Activated T-cell treated with anti-CD3 and anti-CD28 coated beads for 48 hours (primary cell): ENCODE results near the gene TSPAN9.

Source experiments
- DNase-seq: peaks from one replicate; pipeline ENCODE4 v3.0.0-alpha.2; 2020; ENCODE audit warnings: low read depth

TSPAN9 gene

DNA sequence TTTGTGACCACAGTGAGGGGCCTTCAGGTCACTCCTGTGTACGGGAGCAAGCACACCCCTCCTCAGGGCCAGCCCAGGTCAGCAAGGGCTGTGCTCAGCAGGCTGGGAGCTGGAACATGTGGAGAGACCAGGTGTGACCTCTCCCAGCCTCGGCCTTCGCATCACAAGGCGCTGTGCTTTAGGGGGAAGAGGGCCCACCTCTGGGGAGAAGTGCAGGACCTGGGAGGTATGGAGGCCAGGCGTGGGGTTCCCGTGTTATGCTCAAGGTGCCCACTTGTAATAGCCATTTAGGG lies 219.2 kb downstream of the TSPAN9 start:
- DNase-seq: no peak

GRCh38 chr12:3298603-3299002 lies 221.4 kb downstream of the TSPAN9 start:
- no peak for DNase-seq

DNA sequence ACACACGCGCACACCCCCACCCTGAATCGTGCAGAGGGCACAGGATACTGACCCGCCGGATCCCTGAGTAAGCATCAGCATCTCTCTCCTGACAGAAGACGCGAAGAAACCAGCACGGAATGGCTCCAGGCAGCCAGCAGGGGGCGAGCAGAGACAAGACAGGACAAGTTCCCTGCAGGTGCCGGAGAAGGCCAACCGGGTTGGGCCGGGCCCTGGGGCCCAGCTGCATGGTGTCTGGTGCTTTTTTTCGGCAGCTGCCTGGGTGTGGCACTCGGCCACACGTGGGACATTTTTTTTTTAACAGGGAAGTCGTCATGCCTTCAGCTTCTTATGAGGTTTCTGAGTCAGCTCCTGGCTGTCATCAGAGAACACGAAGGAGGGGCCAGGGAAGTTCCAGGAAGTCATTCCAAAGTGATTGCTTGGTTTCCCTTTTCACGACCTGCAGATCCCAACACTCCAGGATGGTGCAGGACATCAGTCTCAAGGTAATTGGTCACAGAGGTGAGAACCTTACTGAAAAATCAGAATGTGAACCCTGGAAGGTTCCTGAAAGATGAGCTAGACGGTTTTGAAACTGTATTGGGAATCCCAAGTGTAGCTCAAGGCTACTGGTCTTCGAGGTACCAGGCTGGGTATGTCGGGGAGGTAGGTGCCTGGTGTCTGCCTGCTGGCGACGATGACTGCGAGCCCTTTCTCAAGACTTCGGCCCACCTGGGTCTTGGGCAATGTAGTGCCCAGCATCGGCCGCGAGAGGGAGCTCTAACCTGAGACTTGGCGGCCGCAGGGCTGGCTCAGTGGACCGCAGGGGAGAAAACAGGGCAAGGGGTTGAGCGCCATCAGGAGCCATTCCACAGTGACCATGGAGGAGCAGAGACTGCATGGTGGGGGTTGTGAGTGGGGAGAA lies 223.0 kb downstream of the TSPAN9 start:
- peak; percentile 73 for DNase-seq

GRCh38 chr12:3300833-3301401 lies 223.7 kb downstream of the TSPAN9 start:
- no peak for DNase-seq

DNA sequence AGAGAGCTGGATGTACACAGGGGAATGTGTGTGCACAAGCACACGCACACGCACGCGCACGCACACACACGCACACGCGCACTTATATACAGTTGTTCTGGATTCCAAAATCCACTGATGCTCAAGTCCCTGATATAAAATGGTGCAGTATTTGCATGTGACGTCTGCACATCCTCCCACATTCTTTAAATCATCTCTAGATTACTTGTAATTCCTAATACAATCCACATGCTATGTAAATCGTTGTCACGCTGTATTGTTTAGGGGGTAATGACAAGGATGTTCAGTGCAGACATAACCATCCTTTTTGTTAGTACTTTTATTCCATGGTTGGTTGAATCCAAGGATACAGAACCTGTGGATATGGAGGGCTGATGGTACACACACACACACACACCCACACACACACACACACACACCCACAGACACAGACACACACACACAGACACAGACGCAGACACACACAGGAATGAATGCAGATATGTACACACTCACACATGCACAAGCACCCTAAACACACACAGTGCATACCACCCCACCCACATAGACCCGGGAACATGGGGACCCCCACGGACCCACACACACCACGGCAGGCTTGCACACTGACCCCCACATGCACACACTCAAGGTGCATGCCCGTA lies 225.3 kb downstream of the TSPAN9 start:
- no peak for DNase-seq

DNA sequence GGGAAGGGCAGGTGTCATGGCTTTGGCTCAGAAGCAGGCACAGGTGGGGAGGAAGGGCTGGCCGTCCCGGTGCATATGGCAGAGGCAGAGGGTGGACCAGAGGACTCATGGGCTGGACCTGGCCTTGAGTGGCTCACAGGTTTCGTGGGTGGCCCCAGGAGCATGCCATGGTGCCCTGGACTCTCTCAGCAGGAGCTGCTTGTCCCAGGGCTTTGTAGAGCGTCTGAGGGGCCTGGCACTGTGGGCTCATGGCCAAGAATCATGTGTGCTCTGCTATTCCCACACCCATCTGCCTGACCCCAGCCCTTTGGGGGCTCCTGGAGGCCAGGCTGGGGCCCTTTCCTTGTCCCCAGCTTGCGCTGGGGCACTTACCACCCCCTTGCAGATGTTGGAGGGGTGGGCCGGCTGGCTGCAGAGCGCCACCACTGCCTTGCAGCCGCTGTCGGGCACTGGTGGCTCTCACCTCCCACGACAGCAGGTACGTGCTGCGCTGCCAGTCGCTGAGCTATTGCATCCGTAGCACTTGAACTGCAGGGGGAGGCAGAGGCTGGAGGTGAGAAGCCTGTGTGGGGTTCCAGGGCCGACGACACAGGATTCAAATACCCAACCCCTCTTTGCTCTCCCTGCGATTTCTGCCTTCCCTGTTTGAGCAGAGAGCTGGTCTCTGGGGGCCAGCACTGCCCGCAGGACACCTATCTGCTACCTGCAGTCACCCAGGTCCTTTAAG lies 226.4 kb downstream of the TSPAN9 start:
- DNase-seq: no peak

DNA sequence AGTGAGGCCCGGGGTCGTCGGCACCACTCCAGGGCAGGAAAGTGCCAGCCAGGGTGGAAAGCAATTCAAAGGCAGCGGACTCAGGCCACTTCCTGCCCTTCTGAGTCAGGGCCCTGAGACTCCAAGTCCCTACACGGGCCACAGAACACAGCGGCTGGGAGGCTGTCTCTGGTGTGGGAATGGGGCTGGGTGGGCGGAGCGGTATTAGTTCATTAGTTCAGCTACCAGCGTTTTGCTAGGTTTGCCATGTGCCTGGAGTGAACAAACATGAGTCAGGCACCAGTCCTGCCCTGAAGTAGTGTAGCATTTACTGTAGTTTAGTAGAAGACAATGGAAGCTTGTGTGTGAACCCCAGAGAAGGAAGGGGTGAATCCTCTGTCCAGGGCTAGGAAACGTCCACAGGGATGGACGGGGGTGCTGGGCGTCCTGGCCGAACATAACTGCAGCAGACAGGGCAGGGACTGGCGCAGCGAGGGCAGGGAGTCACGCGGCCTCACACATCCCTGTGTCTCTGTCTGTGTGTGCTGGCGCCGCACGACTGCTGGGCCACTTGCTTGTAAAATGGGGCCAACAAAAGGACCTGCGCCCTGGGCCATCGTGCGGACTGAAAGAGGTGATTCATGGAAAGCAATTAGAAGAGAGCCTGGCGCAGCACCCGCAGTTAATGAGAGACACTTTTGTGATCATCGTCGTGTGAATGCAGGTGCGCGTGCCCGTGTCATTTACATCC lies 227.4 kb downstream of the TSPAN9 start:
- DNase-seq: no peak

GRCh38 chr12:3305464-3305863 lies 228.3 kb downstream of the TSPAN9 start:
- no peak for DNase-seq

- no peak for DNase-seq
These were observed 228.9 kb downstream of the TSPAN9 start for GRCh38 chr12:3305904-3306619.

DNA sequence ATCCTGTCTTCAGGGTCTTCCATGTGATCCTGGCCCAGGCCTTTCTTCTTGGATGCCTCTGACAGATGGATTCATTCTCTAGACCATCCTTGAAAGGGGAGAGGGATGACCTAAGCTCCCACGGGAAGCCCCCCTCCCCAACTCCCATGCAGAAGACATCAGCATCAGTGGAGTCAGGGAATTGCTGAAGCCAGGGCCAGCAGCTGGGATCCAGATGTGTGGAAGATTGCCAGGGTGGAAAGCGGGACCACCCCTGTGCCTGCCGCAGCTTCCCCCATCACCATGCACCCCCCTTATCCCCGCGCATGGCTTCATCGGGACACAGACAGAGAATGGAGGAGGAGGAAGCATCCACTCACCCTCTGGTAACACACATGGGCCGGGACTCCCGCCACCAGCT lies 230.2 kb downstream of the TSPAN9 start:
- DNase-seq: no peak

DNA sequence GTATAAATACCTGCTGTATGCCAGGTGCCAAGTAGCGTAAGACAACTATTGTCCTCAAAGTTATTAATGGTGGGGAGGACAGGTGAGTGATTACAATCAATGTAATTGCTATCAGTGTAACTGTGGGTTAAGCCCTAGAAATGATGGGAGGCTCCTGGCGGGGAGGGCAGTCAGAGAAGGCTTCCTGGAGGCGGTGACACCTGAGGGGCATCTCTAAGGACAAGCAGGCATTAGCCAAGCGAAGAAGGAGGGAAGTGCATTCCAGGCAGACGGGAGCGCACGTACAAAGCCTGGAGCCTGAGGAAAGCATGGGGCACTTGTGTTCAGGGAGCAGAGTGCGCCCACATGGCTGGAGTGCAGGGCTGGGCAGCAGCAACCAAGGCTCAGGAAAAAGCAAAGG lies 230.9 kb downstream of the TSPAN9 start:
- no peak for DNase-seq

GRCh38 chr12:3308609-3309008 lies 231.4 kb downstream of the TSPAN9 start:
- DNase-seq: no peak

DNA sequence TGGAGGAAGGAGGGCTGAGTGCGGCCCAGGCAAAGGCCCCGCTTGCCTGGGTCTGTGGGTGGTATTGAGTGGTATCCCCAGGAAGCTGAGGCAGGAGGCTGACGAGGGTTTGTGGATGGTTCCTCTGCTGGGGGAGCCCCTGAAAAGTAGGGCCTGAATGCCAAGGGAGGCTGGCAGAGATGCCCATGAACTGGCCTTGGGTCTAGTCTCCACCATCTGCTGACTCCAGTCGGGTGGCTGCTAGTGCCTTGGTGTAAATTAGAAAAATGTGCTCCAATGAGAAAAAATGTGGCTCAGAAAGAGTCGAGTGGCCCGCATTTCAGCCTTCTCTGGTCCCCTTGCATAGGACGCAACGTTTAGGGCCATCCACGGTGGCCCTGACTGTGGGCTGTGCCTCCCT lies 232.6 kb downstream of the TSPAN9 start:
- no peak for DNase-seq

DNA sequence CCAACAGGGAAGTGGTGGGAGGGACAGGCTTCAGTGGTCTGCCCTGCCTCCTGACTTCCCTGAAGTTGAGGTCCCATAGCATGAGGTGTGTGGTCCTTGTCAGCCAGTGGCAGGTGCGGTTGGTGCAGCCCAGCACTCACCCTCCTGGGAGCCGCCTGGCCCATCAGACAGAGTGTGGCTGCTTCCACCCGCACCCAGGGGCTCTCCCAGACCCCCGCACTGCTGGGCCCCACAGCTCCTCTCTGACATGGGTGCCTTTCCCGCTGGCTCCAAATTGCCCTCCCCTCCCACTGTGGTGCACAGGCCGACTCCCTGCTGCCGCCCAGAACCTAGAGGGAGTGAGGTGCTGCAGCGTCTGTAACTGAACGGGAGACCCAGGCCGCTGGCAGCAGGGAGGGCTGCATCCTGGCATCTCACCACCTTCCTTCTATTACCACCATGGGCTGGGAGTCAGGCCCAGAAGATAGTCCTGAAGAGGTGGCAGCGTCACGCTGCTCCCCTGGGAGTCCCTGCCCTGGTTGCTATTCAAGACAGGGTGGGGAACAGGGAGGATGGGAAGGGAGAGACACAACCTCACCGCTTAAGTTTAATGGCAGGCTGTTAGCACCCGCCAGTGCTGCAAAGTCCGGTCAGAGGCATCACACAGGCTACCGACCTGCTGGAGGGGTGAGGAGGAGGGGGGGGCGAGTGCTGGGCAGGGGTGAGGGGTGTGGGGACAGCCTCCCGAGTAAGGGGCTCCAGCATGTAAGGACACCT lies 233.3 kb downstream of the TSPAN9 start:
- DNase-seq: no peak

DNA sequence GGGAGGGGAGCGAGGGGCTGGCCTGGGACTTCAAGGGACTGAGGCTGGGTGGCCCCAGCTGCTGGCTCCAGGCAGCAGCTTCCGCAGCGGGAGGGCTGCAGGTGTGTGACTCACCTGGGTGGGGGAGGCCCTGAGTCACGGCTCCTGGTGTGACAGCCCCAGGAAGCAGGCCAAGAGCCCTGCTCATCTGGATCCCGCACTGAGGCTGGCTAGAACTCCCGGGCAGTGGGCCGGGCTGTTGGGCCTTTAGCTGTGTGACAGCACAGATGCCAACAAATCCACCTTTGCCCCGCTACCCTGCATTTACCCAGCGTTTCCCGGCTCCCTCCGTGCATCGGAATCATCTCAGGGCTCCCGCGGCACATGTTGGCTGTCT lies 233.8 kb downstream of the TSPAN9 start:
- DNase-seq: no peak

GRCh38 chr12:3311491-3312103 lies 234.4 kb downstream of the TSPAN9 start:
- no peak for DNase-seq

DNA sequence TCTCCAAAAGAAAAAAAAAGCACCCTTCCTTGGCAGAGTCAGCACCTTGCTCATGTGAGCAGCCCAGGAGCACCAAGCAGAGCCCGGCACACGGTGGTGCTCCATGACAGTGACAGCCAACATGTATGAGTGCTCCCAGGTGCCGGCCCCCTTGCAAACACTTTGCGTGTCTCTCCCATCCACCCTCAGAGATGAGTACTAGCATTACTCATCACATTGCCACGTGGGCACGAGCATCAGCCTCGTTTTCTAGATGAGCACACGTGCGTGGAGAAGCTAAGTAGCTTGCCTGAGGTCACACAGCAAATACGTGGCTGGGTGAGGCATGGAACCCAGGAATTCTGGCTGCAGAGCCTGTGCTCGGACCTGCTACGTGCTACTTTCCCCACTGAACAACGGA lies 235.9 kb downstream of the TSPAN9 start:
- no peak for DNase-seq

- peak; percentile 11 for DNase-seq
These were observed 236.8 kb downstream of the TSPAN9 start for GRCh38 chr12:3313675-3314663.

DNA sequence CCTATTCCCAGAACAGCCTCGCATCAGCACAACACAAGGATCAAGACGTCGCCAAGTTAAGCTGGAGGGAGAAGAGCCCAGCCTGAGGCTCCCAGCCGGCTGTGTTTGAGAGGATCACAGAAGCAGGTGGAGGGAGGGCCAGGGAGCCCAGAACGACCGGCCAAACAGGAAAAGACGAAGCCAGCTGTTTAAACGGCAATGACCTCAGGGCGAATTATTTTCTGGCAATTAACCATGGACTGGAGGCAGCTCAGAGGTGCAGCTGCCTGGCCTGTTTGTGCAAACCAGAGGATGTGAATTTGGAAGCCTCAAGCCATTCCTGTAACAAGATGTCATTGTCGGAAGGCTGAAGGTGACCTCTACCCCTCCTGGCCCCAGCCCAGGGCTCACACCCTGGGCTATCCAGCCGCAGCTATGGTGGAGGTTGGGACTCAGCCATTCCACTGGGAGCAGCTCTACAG lies 238.1 kb downstream of the TSPAN9 start:
- no peak for DNase-seq
